ENCODE data around the gene DLGAP1. TPM values are rescaled to one million over a fixed set of nuclear protein-coding genes. Genes with fewer than 3 reads are reported as not detected.
"Not testable (repeated sequence)": the region's sequence is repeated elsewhere in the genome, so short reads cannot be mapped to it uniquely, and the experiment has no call there.

The DLGAP1 gene
- total RNA-seq, 1 donor from 2014 or later = 3.7 TPM

DNA sequence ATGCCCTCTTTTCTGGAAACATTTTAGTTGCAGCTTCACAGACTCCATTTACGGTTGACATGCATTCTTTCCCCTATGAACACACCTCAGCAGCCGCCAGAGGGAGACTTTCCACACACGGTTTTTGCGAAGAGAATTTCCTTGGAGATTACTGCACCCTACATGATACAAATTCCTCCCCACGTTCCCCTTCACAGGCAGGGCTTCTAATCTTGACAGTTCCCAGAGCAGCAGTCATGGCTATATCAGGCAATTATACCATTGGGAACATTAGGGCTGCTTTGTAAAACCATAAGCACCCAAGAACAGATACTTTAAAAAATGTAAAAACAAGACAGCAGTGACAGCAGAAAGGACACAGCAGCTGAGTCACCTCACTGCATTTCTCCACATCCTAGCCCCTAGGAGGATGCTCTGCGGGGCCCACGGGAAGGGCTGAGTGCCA, 751.4 kb downstream of the DLGAP1 start:
- peak; percentile 13 for DNase-seq (ENCODE audit: low read depth, low spot score)

DNA sequence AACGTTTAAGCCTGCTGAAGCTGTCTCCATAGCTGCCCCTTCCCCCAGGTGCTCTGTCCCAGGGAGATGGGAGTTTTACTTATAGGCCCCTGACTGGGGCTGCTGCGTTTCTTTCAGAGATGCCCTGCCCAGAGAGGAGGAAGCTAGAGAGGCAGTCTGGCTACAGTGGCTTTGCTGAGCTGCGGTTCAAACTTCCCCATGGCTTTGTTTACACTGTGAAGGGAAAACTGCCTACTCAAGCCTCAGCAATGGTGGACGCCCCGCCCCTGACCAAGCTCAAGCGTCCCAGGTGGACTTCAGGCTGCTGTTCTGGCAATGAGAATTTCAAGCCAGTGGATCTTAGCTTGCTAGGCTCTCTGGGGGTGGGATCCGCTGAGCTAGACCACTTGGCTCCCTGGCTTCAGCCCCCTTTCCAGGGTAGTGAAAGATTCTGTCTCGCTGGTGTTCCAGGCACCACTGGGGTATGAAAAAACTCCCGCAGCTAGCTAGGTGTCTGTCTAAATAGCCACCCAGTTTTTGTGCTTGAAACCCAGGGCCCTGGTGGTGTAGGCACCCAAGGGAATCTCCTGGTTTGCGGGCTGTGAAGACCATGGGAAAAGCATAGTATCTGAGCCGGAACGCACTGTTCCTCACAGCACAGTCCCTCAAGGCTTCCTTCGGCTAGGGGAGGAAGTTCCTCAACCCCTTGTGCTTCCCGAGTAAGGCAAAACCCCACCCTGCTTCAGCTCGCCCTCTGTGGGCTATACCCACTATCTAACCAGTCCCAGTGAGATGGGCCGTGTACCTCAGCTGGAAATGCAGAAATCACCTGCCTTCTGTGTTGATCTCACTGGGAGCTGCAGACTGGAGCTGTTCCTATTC, 755.2 kb downstream of the DLGAP1 start:
- DNase-seq (ENCODE audit: low read depth, low spot score) = not testable (repeated sequence)

DNA sequence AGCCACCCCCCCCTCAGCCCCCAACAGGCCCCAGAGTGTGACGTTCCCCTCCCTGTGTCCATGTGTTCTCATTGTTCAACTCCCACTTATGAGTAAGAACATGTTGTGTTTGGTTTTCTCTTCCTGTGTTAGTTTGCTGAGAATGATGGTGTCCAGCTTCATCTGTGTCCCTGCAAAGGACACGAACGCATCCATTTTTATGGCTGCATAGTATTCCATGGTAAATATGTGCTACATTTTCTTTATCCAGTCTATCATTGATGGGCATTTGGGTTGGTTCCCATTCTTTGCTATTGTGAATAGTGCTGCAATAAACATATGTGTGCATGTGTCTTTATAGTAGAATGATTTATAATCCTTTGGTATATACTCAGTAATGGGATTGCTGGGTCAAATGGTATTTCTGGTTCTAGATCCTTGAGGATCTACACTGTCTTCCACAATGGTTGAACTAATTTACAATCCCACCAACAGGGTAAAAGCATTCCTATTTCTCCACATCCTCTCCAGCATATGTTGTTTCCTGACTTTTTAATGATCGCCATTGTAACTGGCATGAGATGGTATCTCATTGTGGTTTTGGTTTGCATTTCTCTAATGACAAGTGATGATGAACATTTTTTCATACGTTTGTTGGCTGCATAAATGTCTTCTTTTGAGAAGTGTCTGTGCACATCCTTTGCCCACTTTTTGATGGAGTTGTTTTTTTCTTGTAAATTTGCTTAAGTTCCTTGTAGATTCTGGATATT, 760.9 kb downstream of the DLGAP1 start:
- DNase-seq (ENCODE audit: low read depth, low spot score) = not testable (repeated sequence)

DNA sequence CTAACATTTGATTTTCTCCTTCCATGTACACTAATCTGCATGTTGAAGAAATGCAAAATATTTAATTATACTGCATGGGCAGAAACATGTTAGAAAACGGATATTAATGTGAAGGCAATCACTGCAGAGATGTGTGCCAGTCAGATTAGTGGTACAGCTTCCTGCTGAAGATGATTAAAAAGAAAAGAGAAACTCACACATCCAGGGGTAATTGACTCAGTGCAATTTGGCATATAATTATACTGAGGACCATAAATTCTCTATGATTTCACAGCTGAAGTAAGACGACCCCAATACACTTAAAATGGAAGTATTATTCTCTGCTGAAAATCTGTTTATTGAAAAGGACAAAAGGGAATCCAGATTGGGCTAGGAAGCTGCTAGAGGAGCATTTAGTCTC, 761.7 kb downstream of the DLGAP1 start:
- no peak for DNase-seq (ENCODE audit: low read depth, low spot score)

DNA sequence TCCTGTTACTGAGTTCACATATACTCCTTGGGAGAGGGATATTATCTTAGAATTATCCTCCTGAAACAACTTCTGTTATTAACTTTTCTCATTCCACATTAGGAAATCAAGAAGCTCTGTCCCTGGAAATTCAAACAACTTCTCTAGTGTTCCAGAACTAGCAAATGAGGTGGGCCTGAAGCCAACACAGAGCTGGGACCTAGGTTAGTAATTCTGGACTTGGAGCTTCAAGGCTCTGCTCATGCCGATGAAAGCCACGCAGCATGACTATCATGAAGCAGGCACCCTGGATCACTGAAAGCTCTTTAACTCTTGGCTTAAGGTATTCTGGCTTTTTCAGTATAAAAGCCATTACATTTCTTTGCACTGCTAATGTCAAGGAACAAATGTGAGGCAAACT, 762.4 kb downstream of the DLGAP1 start:
- DNase-seq (ENCODE audit: low read depth, low spot score) = no peak

DNA sequence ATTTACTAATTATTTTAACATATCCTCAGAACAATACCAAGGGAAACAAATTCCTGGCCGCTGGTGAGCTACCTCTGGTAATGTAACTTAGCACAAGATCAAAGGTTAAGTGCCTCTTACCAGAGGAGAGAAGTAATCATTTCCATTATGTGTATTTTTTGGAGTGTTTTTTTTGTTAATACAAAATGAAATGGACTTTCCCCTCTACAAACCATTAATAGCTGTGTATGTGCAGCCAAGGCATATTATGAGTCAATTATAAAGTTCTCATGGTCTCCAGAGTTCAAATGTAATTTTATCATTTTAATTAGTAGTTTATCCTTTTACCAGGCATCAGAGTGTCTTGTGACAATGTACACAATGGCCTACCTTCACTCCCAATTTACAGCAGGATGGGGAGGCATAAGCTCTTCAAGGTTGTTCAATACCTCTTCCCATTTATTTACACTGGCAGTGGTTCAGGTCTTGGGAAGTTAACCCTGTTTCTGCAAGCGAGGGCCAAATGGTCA, 762.9 kb downstream of the DLGAP1 start:
- no peak for DNase-seq (ENCODE audit: low read depth, low spot score)

DNA sequence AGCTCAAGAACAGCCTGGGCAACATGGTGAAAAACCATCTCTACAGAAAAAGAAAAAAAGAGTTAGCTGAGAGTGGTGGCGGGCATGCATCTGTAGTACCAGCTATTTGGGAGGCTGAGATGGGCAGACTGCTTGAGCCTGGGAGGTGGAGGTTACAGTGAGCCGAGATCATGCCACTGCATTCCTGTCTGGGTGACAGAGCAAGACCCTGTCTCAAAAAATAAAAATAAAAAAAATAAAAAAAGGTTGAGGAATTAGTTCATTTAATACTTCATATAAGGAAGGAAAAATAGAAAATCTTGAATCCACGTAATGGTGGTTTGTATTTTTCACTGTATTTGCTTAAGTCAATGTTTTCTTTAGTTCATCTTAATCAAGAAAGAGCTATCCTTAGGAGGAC, 763.4 kb downstream of the DLGAP1 start:
- DNase-seq (ENCODE audit: low read depth, low spot score) = no peak

DNA sequence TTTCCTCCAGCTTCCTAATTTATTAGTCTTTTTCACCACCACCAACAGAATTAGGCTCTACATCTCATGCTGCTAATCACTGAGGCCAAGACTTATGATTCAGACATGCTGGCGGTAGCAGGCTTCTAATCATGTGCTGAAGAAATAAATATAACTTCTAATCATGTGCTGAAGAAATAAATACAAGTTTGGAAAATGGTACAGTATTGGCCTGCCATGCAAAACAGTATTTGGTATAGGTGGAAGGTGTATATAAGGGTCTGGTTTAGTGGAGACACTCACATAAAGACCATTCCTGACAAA, 764.4 kb downstream of the DLGAP1 start:
- DNase-seq (ENCODE audit: low read depth, low spot score) = no peak

DNA sequence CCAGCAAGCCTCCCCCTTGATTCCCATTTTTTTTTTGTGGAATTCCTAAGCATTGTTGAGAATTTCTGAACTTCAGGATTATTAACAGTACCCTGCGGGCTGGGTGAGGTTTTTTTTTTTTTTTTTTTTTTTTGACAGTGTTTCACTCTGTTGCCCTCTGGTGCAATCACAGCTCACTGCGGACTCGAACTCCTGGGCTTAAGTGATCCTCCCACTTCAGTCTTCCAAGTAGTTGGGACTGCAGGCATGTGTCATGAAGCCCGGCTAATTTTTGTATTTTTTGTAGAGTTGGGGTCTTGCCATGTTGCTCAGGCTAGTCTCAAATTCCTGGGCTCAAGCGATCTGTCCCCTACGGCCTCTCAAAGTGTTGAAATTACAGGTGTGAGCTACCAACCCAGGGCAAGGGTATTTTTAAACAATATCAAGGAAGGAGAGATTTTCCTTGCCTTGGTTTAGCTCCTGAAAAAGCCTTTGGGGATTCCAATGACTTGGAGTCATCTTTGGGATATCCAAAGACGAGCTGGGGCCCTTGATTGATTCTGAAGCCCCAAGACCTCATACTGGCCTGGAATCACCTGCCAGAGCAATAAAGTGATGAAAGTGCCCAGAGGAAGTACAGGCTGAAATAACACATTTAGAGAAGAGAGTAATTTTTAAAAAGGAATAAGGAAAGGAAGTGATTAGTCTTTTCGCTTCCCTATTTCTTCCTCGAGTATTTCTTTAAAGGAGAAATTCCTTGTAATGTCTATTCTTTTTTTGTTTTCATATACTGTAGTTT, 764.9 kb downstream of the DLGAP1 start:
- DNase-seq (ENCODE audit: low read depth, low spot score) = no peak

DNA sequence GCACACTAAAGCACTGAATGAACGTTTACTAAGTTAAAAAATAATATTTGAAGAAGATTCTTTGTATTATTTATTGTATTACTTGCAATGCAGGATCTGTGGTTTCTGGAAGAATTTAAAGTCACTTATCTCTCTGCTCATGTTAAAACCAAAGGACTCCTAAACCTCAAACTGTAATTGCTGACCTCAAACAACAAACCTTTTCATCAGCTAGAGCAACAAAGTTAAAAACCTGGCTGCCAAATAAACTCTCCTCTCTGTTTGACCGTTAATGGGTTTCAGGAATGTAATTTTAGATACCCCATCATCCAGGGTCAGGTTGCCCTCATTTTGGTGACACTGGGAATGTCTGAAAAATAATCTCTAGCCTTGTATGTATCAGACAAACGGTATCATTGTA, 766.0 kb downstream of the DLGAP1 start:
- DNase-seq (ENCODE audit: low read depth, low spot score) = no peak

DNA sequence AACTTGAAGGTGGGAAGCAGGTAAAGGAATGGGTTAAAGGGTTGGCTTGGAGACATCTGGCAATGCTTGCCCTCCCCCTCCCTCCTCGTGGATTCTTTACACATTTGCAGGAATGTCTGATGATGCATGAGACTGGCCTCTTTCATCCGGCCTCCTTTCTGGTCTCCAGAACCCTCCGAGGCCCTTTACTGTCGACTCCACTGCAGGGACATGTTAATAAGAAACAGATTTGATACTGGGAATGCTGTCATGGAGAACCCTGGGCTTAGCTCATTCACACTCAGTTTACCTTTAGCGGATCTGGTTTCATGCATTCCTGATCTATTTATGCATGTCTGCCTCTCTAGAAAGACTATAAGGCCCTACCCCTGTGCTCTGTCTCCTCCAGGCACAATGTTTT, 766.4 kb downstream of the DLGAP1 start:
- no peak for DNase-seq (ENCODE audit: low read depth, low spot score)

DNA sequence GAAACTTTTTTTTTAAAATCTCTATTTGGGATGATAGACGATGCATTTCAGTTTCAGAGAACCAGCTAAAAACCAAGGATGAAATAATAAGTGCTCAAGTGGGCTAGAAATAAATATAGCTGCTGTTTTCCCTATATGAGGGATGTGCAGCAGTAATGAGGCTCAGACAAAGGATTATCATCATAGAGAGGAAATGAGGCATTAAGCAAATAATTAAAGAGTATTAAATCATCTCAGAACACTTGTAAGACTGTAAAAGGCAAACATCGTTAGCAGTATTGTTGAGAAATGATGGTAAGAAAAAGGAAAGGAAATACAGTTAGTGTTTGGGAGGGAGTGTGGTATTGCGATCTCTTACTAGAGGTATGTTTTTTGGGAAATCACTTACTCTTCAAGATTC, 771.6 kb downstream of the DLGAP1 start:
- DNase-seq (ENCODE audit: low read depth, low spot score) = no peak

DNA sequence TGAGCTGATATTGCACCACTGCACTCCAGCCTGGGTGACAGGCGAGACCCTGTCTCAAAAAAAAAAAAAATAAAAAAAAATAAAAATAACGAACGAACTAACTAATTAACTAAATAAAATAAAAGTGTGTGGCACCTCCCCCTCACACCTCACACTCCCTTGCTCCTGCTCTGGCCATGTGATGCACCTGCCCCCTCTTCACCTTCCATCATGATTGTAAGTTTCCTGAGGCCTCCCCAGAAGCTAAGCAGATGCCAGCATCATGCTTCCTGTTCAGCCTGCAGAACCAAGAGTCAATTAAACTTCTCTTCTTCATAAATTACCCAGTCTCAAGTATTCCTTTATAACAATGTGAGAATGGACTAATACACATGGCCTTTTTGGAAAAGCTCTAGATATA, 773.0 kb downstream of the DLGAP1 start:
- no peak for DNase-seq (ENCODE audit: low read depth, low spot score)

DNA sequence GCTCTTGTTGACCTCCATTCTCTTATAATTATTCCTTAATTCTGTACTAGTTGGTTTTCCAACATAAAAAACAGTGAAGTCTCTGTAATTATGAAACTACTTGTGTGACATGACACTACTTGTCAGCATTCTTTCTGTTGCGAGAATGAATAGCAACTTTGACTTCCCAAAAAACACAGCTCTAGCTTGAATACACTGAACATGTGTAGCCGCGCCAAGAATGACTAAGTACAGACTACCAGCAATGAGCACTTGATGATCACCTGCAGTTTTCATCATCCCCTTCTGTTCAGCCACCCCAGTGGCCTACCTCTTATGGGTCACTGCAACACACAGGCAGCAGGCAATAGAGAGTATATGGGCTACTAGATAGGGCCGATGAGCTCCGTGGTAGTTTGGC, 775.9 kb downstream of the DLGAP1 start:
- no peak for DNase-seq (ENCODE audit: low read depth, low spot score)

DNA sequence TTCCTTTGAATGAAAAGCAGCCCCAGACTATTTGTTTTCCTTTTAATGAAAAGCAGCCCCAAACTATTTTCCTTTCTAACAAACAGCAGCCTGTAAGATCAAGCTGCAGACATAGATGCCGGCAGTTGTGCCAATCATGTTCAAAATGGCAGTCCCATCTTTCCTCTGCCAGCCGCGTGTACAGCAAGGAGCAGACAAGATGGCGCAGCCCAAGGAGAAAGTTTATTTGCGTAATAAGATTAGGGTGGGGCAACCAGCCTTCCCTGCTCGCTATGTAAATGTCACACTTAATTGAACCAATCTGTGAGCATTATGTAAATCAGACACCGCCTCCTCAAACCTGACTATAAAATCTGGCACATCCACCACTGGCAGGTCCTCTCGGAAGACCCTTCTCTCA, 779.1 kb downstream of the DLGAP1 start:
- DNase-seq (ENCODE audit: low read depth, low spot score) = no peak

DNA sequence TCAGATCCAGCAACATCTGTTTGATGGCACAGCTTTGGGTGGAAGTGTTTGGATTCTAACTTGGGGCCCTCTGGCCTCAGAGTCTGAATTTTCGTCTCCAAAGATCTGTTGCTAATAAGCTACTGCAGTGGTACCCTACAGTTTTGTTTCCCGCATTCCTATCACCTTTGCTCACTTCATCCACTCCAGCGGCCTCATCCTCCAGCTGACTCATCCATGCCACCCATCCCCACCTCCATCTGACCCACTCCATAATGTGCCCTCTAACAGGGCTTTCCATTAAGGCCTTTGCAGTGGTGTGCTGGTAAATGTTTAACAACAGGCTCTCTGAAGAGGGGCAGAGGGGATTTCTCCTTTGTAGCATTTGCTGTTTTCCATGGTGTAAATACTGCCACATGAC, 779.7 kb downstream of the DLGAP1 start:
- DNase-seq (ENCODE audit: low read depth, low spot score) = no peak

DNA sequence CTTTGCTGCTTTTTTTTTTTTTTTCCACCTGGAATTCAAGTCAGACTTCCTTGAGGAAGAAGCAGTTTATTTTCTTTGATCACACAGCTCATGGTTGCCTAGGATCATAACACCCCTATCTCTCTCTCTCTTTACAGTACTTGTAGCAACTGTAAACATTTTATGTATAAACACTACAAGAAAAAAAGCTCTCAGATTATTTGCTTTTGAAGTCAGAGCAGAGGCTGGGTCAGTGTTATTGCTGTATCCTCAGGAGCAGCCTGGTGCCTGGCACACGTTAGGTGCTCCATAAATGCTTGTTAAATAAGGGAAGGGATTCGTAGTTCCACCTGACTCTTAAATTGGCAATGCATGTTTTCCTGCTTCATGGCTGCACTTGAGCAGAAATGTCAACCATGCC, 783.9 kb downstream of the DLGAP1 start:
- DNase-seq (ENCODE audit: low read depth, low spot score) = no peak

DNA sequence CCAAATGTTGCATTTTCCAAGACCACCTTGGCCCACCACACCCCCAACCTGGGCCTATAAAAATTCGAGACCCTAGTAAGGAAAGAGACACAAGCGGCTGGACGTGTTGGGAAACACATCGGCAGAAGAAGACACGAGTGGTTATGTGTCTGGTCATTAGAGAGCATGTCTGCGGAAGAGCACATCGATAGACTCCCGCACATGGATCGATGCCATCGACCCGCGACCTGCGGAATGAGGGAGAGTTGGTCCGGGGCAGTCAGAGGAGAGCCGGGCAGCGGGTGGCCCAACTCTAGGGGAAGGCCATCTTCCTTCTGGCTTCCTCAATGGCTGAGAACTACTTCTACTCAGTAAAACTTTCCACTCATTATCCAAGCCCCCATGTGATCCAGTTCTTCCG, 785.7 kb downstream of the DLGAP1 start:
- no peak for DNase-seq (ENCODE audit: low read depth, low spot score)

DNA sequence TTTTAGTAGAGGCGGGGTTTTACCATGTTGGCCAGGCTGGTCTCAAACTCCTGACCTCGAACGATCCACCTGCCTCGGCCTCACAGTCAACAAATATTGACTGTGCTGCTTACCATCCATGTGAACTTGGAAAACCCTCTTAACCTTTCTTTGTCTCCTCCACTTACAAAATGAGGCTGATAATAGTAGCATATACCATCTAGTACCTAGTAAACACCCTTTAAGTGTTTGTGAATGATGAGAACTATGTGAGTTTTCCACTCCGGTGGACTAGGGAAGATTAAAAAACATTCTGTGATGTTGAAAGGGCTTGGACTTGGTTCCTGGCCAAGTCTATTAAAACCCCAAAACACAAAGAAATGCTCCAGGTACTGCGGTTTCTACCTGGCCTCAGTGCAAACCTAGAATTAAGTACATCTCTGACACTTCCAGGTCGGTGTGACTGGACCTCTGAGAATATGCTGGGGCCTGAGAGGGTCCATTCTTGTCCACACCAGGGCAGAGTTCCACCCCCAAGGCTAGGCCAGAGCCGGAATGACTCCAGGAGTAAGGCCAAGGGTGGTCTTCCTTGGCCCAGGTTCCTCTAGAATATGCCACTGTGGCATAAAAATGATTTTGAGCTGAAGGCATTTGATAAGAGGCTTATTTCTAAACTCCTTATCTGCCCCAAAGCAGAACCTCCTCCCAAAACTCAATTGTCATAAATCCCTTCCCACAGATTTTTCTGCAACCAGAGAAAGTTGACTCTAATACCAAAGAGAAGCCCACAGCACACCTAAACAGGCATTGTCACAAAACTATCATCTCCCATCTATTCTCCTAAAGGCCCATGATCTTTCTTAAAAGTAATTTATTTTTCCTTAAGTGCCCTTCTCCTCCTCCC, 787.6 kb downstream of the DLGAP1 start:
- no peak for DNase-seq (ENCODE audit: low read depth, low spot score)

DNA sequence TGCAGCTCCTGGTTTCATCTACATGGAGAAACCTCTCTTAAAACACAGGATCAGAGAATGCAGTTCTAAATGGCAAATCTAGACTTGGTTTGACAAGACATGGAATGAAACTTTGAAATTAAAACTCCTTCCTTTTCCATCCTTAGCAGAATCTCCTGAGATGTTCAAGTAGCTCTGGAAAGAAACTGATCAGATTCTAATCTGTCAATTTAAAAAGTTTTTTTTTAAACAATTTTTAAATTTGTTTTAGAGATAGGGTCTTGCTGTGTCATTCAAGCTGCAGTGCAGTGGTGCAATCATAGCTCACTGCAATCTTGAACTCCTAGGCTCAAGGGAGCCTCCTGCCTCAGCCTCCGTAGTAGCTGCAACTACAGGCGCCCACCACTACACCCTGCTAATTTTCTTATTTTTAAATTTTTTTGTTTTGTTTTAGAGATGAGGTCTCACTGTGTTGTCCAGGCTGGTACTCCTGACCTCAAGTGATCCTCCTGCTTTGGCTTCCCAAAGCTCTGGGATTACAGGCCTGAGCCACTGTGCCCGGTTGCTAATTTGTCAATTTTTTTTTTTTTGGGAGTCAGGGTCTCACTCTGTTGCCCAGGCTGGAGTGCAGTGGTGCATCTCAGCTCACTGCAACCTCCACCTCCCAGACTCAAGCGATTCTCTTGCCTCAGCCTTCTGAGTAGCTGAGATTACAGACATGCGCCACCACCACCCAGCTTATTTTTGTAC, 788.4 kb downstream of the DLGAP1 start:
- DNase-seq (ENCODE audit: low read depth, low spot score) = no peak
